Astrocyte of the cerebellum (primary cell): ENCODE measurements around the gene ZNF296.
A peak's percentile ranks its signal among the peaks of the same experiment; 100 is the strongest.

Experiments used
- DNase-seq: peaks from one replicate; pipeline ENCODE4 v3.0.0-alpha.2; 2011; ENCODE audit warnings: low read depth
- H3K4me3 ChIP-seq: 2 replicates; pipeline ENCODE4 v1.5.1; 2011; ENCODE audit warnings: mild to moderate bottlenecking, low read depth, low read length, moderate library complexity
- CTCF ChIP-seq: IDR thresholded peaks from 2 replicates; pipeline ENCODE4 v1.5.1; 2012; ENCODE audit warnings: low read length, low read depth, moderate library complexity, mild to moderate bottlenecking; ENCODE audit errors: missing control alignments
- in situ Hi-C: cut with HindIII; loops from 2 replicates; pipeline ENCODE4 v1.10.0; 2017; ENCODE audit warnings: low sequenced_read_pairs

Gene ZNF296

GRCh38 chr19:45076029-45076850 lies at the start of gene ZNF296:
Gene ZNF296, minus strand, starts transcription at chr19:45076478. Its CDS starts 105 bp downstream, at chr19:45076373.
- peak within 1 kb of the TSS; percentile 39 for H3K4me3 ChIP-seq
- no peak for TF ChIP-seq CTCF
- in situ Hi-C loops: no loop called here
- DNase-seq: no peak

GRCh38 chr19:45125360-45125759 lies 49.1 kb upstream of the ZNF296 start:
- no peak for DNase-seq
- no peak overlapping the region for H3K4me3 ChIP-seq
- in situ Hi-C loops: no loop called here
- TF ChIP-seq CTCF: no peak

- in situ Hi-C loops: loop anchor here (25.0 kb wide), 1 partner anchor 113 kb away; the partner anchor contains the start of gene EXOC3L2
- TF ChIP-seq CTCF: no peak
- DNase-seq: no peak
- no peak overlapping the region for H3K4me3 ChIP-seq
Observed at GRCh38 chr19:45124021-45124420, 47.7 kb upstream of the ZNF296 start.

GRCh38 chr19:45123440-45123850 lies 47.2 kb upstream of the ZNF296 start:
- in situ Hi-C loops: loop anchor here (25.0 kb wide), 1 partner anchor 114 kb away; the partner anchor contains the start of gene EXOC3L2
- no peak for DNase-seq
- no peak for TF ChIP-seq CTCF
- H3K4me3 ChIP-seq: no peak overlapping the region

GRCh38 chr19:45122832-45123231 lies 46.6 kb upstream of the ZNF296 start:
- H3K4me3 ChIP-seq: no peak overlapping the region
- no peak for TF ChIP-seq CTCF
- in situ Hi-C loops: loop anchor here (25.0 kb wide), 1 partner anchor 114 kb away; the partner anchor contains the start of gene EXOC3L2
- no peak for DNase-seq

- TF ChIP-seq CTCF: no peak
- no peak for DNase-seq
- in situ Hi-C loops: loop anchor here (25.0 kb wide), 1 partner anchor 115 kb away; the partner anchor contains the start of gene EXOC3L2
- no peak overlapping the region for H3K4me3 ChIP-seq
Observed at GRCh38 chr19:45121827-45122345, 45.6 kb upstream of the ZNF296 start.
